ENCODE measurements around the gene EHBP1L1. TPM values are rescaled to one million over a fixed set of nuclear protein-coding genes. Genes with fewer than 3 reads are reported as not detected.
A peak's percentile ranks its signal among the peaks of the same experiment; 100 is the strongest.

Gene EHBP1L1
- total and polyA plus RNA-seq, 2 of the 13 experiments (the other 11 are each of a cell fraction or from before 2014, with no cell fraction given) = 8.3 to 10.6 TPM

- TF ChIP-seq FOXK1 (CRISPR knock-in tag; IDR thresholded peaks at IDR 0.05; ENCODE audit: borderline replicate concordance, low read depth) (peak; percentile 59; the same call in 1 of the 2 replicates), GFI1 (CRISPR knock-in tag; IDR thresholded peaks at IDR 0.05; ENCODE audit: borderline replicate concordance) (peak; percentile 69), MIER2 (CRISPR knock-in tag; IDR thresholded peaks at IDR 0.05) (peak; percentile 53; the same call in 1 of the 2 replicates), GRHL1 (CRISPR knock-in tag; conservative IDR thresholded peaks at IDR 0.05) (no peak), ZMAT3 (CRISPR knock-in tag; conservative IDR thresholded peaks at IDR 0.05) (no peak), JUN (CRISPR knock-in tag; IDR thresholded peaks at IDR 0.05) (peak; percentile 46; the same call in 1 of the 2 replicates), ZNF362 (CRISPR knock-in tag; IDR thresholded peaks at IDR 0.05; ENCODE audit: borderline replicate concordance) (peak; percentile 31; the same call in 1 of the 2 replicates), FIP1L1 (IDR thresholded peaks at IDR 0.05; ENCODE audit: borderline replicate concordance, insufficient read depth, low read depth, low read length) (no peak), ZFP90 (CRISPR knock-in tag; IDR thresholded peaks at IDR 0.05; ENCODE audit: borderline replicate concordance) (0 out of 2 replicates have a peak, but pooled peaks have one; percentile 59), ZNF33B (CRISPR knock-in tag; IDR thresholded peaks at IDR 0.05) (no peak), SP5 (CRISPR knock-in tag; IDR thresholded peaks at IDR 0.05; ENCODE audit: borderline replicate concordance, low read depth) (peak; percentile 60; the same call in 1 of the 2 replicates), HNF1A (IDR thresholded peaks at IDR 0.05; ENCODE audit: low read depth) (no peak), HNF1A (CRISPR knock-in tag; IDR thresholded peaks at IDR 0.05; ENCODE audit: borderline replicate concordance) (0 out of 2 replicates have a peak, but pooled peaks have one; percentile 70), NCOR1 (IDR thresholded peaks at IDR 0.05; ENCODE audit: borderline replicate concordance, low read length) (peak; percentile 93), ARID5B (CRISPR knock-in tag; IDR thresholded peaks at IDR 0.05) (peak; percentile 53), ZNF468 (CRISPR knock-in tag; IDR thresholded peaks at IDR 0.05) (no peak), ZNF678 (CRISPR knock-in tag; IDR thresholded peaks at IDR 0.05) (no peak), ZNF746 (CRISPR knock-in tag; IDR thresholded peaks at IDR 0.05) (no peak)
Observed at GRCh38 chr11:65529475-65530156, 46.2 kb upstream of the EHBP1L1 start (continued).

All from HepG2 (cell line).